DOHH2 (cell line): Measurements from ENCODE around the gene HIVEP3.

Experiments
- H3F3A ChIP-seq: fragments of 200-600 bp; sonication (generic), shearing (Covaris generic); 2 replicates; pipeline ENCODE4 v1.6.0; 2016; ENCODE audit warnings: antibody characterized with exemption, mild to moderate bottlenecking; ENCODE audit not compliant: control insufficient read depth, insufficient read depth
- H3K27ac ChIP-seq: fragments of 200-600 bp; sonication (generic); 2 replicates; pipeline ENCODE4 v1.5.1; 2014; ENCODE audit warnings: low read depth, mild to moderate bottlenecking, low read length, moderate library complexity
- H3K27me3 ChIP-seq: fragments of 200-600 bp; sonication (generic); 2 replicates; pipeline ENCODE4 v1.6.1; 2014; ENCODE audit warnings: mild to moderate bottlenecking, low read length, mixed read lengths; ENCODE audit not compliant: control insufficient read depth
- H3K36me3 ChIP-seq: fragments of 200-600 bp; sonication (generic); 2 replicates; pipeline ENCODE4 v1.6.1; 2014; ENCODE audit warnings: mild to moderate bottlenecking, low read length, moderate library complexity, mixed read lengths; ENCODE audit not compliant: control insufficient read depth
- H3K4me1 ChIP-seq: fragments of 200-600 bp; sonication (generic); 2 replicates; pipeline ENCODE4 v1.6.1; 2014; ENCODE audit warnings: mild to moderate bottlenecking, low read length, mixed read lengths; ENCODE audit not compliant: control insufficient read depth
- H3K4me2 ChIP-seq: fragments of 200-600 bp; sonication (generic); 2 replicates; pipeline ENCODE4 v1.6.0; 2014; ENCODE audit warnings: mild to moderate bottlenecking, low read length, moderate library complexity
- H3K4me3 ChIP-seq: fragments of 200-600 bp; sonication (generic); 2 replicates; pipeline ENCODE4 v1.5.1; 2014; ENCODE audit warnings: mild to moderate bottlenecking, low read length, mixed read lengths
- H3K79me2 ChIP-seq: fragments of 200-600 bp; sonication (generic); 2 replicates; pipeline ENCODE4 v1.6.1; 2014; ENCODE audit warnings: mild to moderate bottlenecking, low read length, mixed read lengths; ENCODE audit not compliant: control insufficient read depth
- H3K9me2 ChIP-seq: fragments of 200-600 bp; sonication (generic); replicated peaks from 2 replicates; pipeline ENCODE4 v1.6.1; 2014; ENCODE audit warnings: mild to moderate bottlenecking, low read length, mixed read lengths; ENCODE audit not compliant: control insufficient read depth
- H3K9me3 ChIP-seq: fragments of 200-600 bp; sonication (generic); 2 replicates; pipeline ENCODE4 v1.6.1; 2014; ENCODE audit warnings: antibody characterized with exemption, low read length, mixed read lengths; ENCODE audit not compliant: control insufficient read depth, insufficient read depth
- H4K20me1 ChIP-seq: fragments of 200-600 bp; sonication (generic); 2 replicates; pipeline ENCODE4 v1.6.0; 2014; ENCODE audit warnings: low read depth, mild to moderate bottlenecking, antibody characterized with exemption, low read length, moderate library complexity; ENCODE audit not compliant: control insufficient read depth, insufficient read depth
- EZH2phosphoT487 ChIP-seq: fragments of 200-600 bp; sonication (generic); IDR thresholded peaks from 2 replicates; pipeline ENCODE4 v1.6.1; 2017; ENCODE audit warnings: borderline replicate concordance, mild to moderate bottlenecking, antibody characterized with exemption, low read length, moderate library complexity, mixed read lengths
- TF ChIP-seq, protein P1 (sequence below): fragments of 200-600 bp; sonication (generic); IDR thresholded peaks from one replicate; pipeline ENCODE4 v1.5.1; 2014; ENCODE audit warnings: antibody characterized with exemption, mild to moderate bottlenecking, low read depth, low read length; ENCODE audit not compliant: poor library complexity, severe bottlenecking

HIVEP3 gene

DNA sequence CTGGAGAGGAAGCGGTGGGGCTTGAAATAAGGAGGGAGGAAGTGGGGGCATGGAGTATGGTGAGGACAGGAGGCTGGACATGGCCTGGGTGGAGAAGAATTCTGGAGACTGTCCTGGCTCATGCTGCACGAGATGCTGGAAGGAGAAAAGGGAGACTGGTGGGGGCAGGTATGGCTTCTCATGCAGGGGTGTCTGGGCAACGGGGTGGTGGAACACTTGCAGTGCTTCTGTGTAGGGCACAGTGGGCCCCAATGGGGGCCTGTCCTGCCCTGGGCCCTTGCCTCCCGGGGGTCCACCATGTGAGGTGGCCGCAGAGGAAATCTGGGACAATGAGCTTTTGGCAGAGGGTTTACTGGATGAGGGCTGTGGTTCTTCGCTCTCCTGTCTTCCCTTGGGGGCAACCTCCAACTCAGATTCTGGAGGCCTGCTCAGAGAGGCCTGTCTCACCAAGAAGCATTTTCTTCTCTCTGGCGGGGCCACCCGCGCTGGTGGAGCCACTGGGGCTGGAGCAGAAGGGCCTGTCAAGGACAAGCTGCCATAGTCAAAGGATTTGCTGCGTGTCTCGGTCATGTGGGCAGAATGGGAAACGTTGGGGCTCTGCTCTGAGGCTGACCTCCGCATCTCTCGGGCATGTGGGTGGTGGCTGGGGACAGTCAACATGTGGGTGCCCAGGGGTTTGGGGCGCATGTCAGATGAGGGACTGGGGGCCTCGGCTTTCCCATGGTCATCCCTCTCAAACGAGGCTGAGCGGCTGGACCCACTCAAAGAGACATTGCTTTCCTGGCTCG, 337.3 kb downstream of the HIVEP3 start:
- no peaks in the 10 kb centered on the region for H3F3A ChIP-seq
- H3K36me3 ChIP-seq, result no peaks in the 10 kb centered on the region
- H3K4me1 ChIP-seq, result no peaks in the 10 kb centered on the region
- H3K4me3 ChIP-seq, result no peak overlapping the region
- H3K9me2 ChIP-seq, result no peaks in the 10 kb centered on the region
- no peak overlapping the region for H3K27ac ChIP-seq
- H3K9me3 ChIP-seq, result no peaks in the 10 kb centered on the region
- no peaks in the 10 kb centered on the region for H4K20me1 ChIP-seq
- no peak overlapping the region for H3K4me2 ChIP-seq
- no peak for TF ChIP-seq EZH2phosphoT487
- TF ChIP-seq, protein P1, sequence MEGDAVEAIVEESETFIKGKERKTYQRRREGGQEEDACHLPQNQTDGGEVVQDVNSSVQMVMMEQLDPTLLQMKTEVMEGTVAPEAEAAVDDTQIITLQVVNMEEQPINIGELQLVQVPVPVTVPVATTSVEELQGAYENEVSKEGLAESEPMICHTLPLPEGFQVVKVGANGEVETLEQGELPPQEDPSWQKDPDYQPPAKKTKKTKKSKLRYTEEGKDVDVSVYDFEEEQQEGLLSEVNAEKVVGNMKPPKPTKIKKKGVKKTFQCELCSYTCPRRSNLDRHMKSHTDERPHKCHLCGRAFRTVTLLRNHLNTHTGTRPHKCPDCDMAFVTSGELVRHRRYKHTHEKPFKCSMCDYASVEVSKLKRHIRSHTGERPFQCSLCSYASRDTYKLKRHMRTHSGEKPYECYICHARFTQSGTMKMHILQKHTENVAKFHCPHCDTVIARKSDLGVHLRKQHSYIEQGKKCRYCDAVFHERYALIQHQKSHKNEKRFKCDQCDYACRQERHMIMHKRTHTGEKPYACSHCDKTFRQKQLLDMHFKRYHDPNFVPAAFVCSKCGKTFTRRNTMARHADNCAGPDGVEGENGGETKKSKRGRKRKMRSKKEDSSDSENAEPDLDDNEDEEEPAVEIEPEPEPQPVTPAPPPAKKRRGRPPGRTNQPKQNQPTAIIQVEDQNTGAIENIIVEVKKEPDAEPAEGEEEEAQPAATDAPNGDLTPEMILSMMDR, result no peak
- no peaks in the 10 kb centered on the region for H3K79me2 ChIP-seq
- no peaks in the 10 kb centered on the region for H3K27me3 ChIP-seq

DNA sequence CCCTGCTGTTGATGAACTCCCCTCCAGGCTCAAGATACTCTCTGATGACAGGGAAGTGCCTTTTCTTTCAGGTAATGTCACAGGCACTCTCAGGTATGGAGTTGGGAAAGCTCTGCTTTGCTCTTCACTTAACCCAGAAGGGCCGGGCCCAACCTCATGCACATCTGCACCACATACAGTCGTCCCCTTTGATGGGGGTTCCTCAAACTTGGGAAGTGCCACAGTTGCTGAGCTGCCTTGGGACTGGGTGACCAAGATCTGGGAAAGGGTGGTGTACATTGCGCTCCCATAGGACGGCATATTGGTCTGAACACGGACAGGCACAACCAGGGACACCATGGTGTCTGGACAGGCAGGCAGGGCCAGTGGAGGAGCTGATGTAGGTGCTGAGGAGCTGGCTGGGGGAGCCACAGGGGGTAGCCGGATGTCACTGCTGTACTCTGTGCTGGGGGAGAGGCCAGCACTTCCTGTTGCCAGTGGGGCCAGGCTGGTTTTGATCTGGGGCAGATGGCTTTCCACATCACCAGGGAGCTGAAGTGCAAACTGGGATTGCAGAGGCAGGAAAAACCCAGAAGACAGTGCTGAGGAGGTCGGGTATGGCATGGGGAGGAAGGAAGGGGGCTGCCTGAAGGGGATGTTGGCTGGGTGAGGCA, 338.1 kb downstream of the HIVEP3 start:
- Histone ChIP-seq H3F3A (no peaks in the 10 kb centered on the region), H3K27me3 (no peaks in the 10 kb centered on the region), H3K79me2 (no peaks in the 10 kb centered on the region), H3K27ac (no peak overlapping the region), H3K4me1 (no peaks in the 10 kb centered on the region), H3K9me3 (no peaks in the 10 kb centered on the region), H3K4me2 (no peak overlapping the region), H4K20me1 (no peaks in the 10 kb centered on the region), H3K36me3 (no peaks in the 10 kb centered on the region), H3K9me2 (no peaks in the 10 kb centered on the region), H3K4me3 (no peak overlapping the region)
- TF ChIP-seq, protein P1, result no peak
- TF ChIP-seq EZH2phosphoT487, result no peak

DNA sequence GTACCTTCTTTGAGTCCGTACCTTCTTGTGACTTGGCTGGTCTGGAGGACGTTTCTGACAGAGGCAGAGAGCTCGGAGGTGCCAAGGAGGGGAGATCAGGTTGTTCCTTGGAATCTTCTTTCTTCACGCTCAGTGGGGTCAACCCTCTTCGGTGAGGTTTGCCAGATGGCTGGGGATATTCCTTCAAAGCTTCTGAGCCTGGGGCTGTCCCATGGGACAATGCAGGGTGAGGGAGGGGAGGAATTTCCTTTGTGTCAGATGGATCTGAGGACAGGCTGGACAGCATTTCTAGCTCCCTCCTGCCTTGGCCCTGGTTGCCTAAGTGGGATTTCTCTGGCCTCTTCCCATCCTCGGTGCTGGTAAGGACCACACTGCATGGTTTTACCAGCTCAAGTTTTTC, 338.7 kb downstream of the HIVEP3 start:
- H3K36me3 ChIP-seq, result no peaks in the 10 kb centered on the region
- H3K9me2 ChIP-seq, result no peaks in the 10 kb centered on the region
- H3K79me2 ChIP-seq, result no peaks in the 10 kb centered on the region
- no peaks in the 10 kb centered on the region for H3K27me3 ChIP-seq
- H3K9me3 ChIP-seq, result no peaks in the 10 kb centered on the region
- H3K4me2 ChIP-seq, result no peak overlapping the region
- no peaks in the 10 kb centered on the region for H4K20me1 ChIP-seq
- H3K4me1 ChIP-seq, result no peaks in the 10 kb centered on the region
- H3F3A ChIP-seq, result no peaks in the 10 kb centered on the region
- TF ChIP-seq EZH2phosphoT487, result no peak
- TF ChIP-seq, protein P1, result no peak
- H3K27ac ChIP-seq, result no peak overlapping the region
- no peak overlapping the region for H3K4me3 ChIP-seq
